T-cell (primary cell): ENCODE data around the gene RTN1. TPM values are rescaled to one million over a fixed set of nuclear protein-coding genes. Genes with fewer than 3 reads are reported as not detected.

Source experiments
- ATAC-seq, 4 experiments: fragments of 200-7000 bp in 3 of 4; fragments of 150-1000 bp in 1 of 4; cut with Tn5 transposase; replicated peaks in 1 of 4; 1 replicate in 3 of 4; 2 replicates in 1 of 4; pipeline ENCODE4 v1.10.0; 2021; ENCODE audit warnings: moderate library complexity in 3 of 4, mild to moderate bottlenecking in 2 of 4, moderate number of reproducible peaks in 1 of 4
- CTCF ChIA-PET, 2 donors: fragments of 300-600 bp; sonication (Branson Sonifier 250); formaldehyde crosslinking; loops; one replicate each; lab custom pipeline; 2022; ENCODE audit warnings: antibody characterized with exemption in 2 of 2; lab: Charles Lee
- POLR2A ChIA-PET, 2 donors: fragments of 300-600 bp; sonication (Branson Sonifier 250); formaldehyde crosslinking; loops; one replicate each; lab custom pipeline; 2022; ENCODE audit warnings: antibody characterized with exemption in 2 of 2; lab: Charles Lee
- DNase-seq, 35 experiments: peaks; one replicate each; pipeline versions ENCODE4 v3.0.0 to v3.0.0-alpha.2; 2013 to 2023
- H3K27ac ChIP-seq: one replicate; pipeline ENCODE4 v1.5.1; 2013; ENCODE audit warnings: low read length
- H3K27me3 ChIP-seq, 2 experiments: replicated peaks in 1 of 2; 1 replicate in 1 of 2; 2 replicates in 1 of 2; pipeline versions ENCODE4 v1.6.1 to v1.7.0; 2013; ENCODE audit warnings: low read length in 1 of 2, mixed read lengths in 1 of 2; ENCODE audit not compliant: control insufficient read depth in 2 of 2, insufficient read depth in 2 of 2; ENCODE audit errors: extremely low read depth in 1 of 2
- H3K36me3 ChIP-seq, 2 donors: 1 replicate in 1 of 2; 2 replicates in 1 of 2; pipeline versions ENCODE4 v1.6.1 to v1.7.0; 2013; ENCODE audit warnings: low read length in 1 of 2; ENCODE audit not compliant: control insufficient read depth in 2 of 2, insufficient read depth in 1 of 2; ENCODE audit errors: extremely low read depth in 1 of 2
- H3K4me1 ChIP-seq, 2 experiments: 1 replicate in 1 of 2; 2 replicates in 1 of 2; pipeline versions ENCODE4 v1.6.1 to v1.7.0; 2013; ENCODE audit warnings: low read length in 2 of 2, mixed read lengths in 1 of 2; ENCODE audit not compliant: insufficient read depth in 2 of 2, control insufficient read depth in 1 of 2; ENCODE audit errors: extremely low read depth in 1 of 2
- H3K4me3 ChIP-seq, 2 donors: 1 replicate in 1 of 2; 2 replicates in 1 of 2; pipeline versions ENCODE4 v1.5.1 to v1.7.0; 2013; ENCODE audit warnings: mild to moderate bottlenecking in 2 of 2, low read length in 1 of 2, moderate library complexity in 1 of 2; ENCODE audit not compliant: control insufficient read depth in 1 of 2; ENCODE audit errors: extremely low read depth in 1 of 2
- H3K9me3 ChIP-seq: 2 replicates; pipeline ENCODE4 v1.7.0; 2013
- H3K27ac Mint-ChIP-seq, 2 donors: one replicate each; pipeline ENCODE4 v1.8.0; 2020 to 2021; ENCODE audit warnings: mild to moderate bottlenecking in 2 of 2, mixed read lengths in 2 of 2
- H3K27me3 Mint-ChIP-seq, 2 donors: one replicate each; pipeline ENCODE4 v1.8.0; 2021 to 2022; ENCODE audit warnings: mixed read lengths in 2 of 2
- H3K36me3 Mint-ChIP-seq: one replicate; pipeline ENCODE4 v1.8.0; 2021; ENCODE audit warnings: mixed read lengths
- H3K4me1 Mint-ChIP-seq, 3 donors: one replicate each; pipeline ENCODE4 v1.8.0; 2020 to 2022; ENCODE audit warnings: mixed read lengths in 3 of 3, mild to moderate bottlenecking in 1 of 3
- H3K4me3 Mint-ChIP-seq, 3 donors: one replicate each; pipeline ENCODE4 v1.8.0; 2020 to 2022; ENCODE audit warnings: mild to moderate bottlenecking in 3 of 3, mixed read lengths in 3 of 3, moderate library complexity in 3 of 3
- H3K9me3 Mint-ChIP-seq, 3 donors: one replicate each; pipeline ENCODE4 v1.8.0; 2020 to 2022; ENCODE audit warnings: mixed read lengths in 3 of 3
- WGBS: methylation state at CpG from one replicate; pipeline ENCODE4 v1.1.5; 2013; ENCODE audit warnings: missing lambda C conversion rate; ENCODE audit not compliant: insufficient coverage; 5-methylcytosine and 5-hydroxymethylcytosine counted together
- total RNA-seq, 35 experiments: library from RNA in 6 of 35; stranded (reverse) in 6 of 35; fragments of 120-200 nt in 1 of 35; gene quantifications; one replicate each; pipeline versions ENCODE4 v1.2.1 to v1.2.4 and lab custom pipeline; 2013 to 2026

RTN1 gene
- total RNA-seq, 5 donors from 2014 or later (not counting 1 experiment from before 2014, with no cell fraction given): 0.25 TPM; not detected in 4

DNA sequence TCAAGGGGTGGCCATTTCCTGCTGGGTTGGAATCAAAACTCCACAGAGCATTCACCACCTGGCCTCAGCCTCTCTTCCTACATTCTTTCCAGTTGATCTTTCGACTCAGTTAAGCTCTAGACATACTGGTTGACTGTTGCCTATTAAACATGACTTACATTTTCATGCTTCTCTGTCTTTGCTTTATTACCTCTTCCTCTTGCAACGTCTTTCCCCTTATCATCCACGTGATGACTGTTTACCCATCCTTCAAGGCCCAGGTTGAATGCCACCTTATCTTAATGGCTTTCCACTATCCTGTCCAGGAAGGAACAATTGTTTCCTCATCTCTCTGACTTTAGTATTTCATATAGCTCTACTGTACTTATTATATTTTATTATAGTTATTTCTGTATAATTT, 269.5 kb downstream of the RTN1 start:
- Mint-ChIP-seq H3K27ac (no peak overlapping the region), H3K4me1 (no peaks in the 10 kb centered on the region), H3K36me3 (no peaks in the 10 kb centered on the region), H3K4me3 (no peak overlapping the region), H3K27me3 (peaks cover 17 to 28% of the 10 kb centered on the region in 2 donors), H3K9me3 (no peaks in the 10 kb centered on the region)
- no peaks in the 10 kb centered on the region for H3K27me3 ChIP-seq
- CTCF ChIA-PET: no interaction called here
- H3K4me1 ChIP-seq: no peaks in the 10 kb centered on the region
- POLR2A ChIA-PET: no interaction called here
- no peak for DNase-seq
- no peak for ATAC-seq
- H3K27ac ChIP-seq: no peak overlapping the region
- no peaks in the 10 kb centered on the region for H3K36me3 ChIP-seq
- WGBS: 64% methylated on average over 3 of the region's 3 CpGs
- no peak overlapping the region for H3K4me3 ChIP-seq
- no peaks in the 10 kb centered on the region for H3K9me3 ChIP-seq

DNA sequence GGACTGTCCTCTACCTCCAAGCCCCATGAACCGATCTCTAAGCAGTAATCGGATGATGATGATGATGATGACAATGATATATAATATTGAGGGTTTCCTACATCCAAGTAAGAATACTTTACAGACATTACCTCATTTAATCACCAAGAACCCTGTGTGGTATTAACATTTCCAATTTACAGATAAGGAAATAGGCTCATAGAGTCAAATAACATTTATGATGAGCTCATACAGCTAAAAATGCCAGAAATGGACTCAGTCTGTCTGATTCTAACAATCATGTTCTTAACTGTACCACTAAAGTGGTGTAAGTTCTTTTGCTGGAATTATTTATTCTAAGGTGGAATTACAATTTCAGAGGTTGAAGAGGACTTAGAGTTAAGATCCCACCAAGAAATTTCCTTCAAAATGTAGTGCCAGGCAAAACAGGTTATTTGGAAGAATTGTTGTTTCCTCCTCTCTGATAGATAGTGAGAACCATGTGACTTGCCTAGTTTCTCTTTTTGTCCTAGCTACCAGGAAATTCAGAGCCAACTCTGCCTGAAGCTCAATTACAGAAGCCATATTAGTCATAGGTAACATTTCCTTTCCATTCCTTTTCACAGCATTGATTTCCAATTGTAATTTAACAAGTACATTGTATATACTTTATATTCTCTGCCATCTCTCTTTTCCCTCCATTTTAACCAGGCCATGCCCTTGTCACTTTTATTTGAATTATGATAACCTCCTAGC, 270.2 kb downstream of the RTN1 start:
- H3K27me3 Mint-ChIP-seq: peaks cover 17 to 28% of the 10 kb centered on the region in 2 donors
- no peak overlapping the region for H3K4me3 Mint-ChIP-seq
- ATAC-seq (no peak), DNase-seq (no peak)
- WGBS: no CpG with 5 or more reads among the region's 2 CpGs
- H3K36me3 Mint-ChIP-seq: no peaks in the 10 kb centered on the region
- Histone ChIP-seq H3K4me3 (no peak overlapping the region), H3K27me3 (no peaks in the 10 kb centered on the region), H3K4me1 (no peaks in the 10 kb centered on the region), H3K9me3 (no peaks in the 10 kb centered on the region), H3K36me3 (no peaks in the 10 kb centered on the region), H3K27ac (no peak overlapping the region)
- POLR2A ChIA-PET: no interaction called here
- H3K4me1 Mint-ChIP-seq: no peaks in the 10 kb centered on the region
- CTCF ChIA-PET: no interaction called here
- no peak overlapping the region for H3K27ac Mint-ChIP-seq
- H3K9me3 Mint-ChIP-seq: no peaks in the 10 kb centered on the region

DNA sequence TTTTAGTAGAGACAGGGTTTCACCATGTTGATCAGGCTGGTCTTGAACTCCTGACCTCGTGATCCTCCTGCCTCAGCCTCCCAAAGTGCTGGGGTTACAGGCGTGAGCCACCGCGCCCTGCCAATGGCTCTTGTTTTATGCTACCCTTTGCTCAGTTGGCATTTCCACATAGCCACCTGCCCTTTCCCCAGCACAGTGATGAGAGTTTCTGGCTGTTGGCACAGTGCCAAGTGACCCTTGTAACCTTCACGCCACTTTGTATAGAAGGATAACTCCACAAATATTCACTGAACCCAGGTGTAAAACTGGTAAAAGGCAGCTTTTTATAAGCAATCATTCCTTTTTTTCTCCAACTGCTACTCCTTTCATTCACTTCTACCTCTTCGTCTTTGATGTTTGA, 275.5 kb downstream of the RTN1 start:
- H3K9me3 ChIP-seq: no peaks in the 10 kb centered on the region
- Mint-ChIP-seq H3K27me3 (peaks cover 19 to 22% of the 10 kb centered on the region in 2 donors), H3K4me3 (no peak overlapping the region), H3K36me3 (peaks cover 3% of the 10 kb centered on the region), H3K9me3 (peaks cover 0 to 7% (median 4%) of the 10 kb centered on the region in 3 donors), H3K27ac (no peak overlapping the region), H3K4me1 (no peaks in the 10 kb centered on the region)
- WGBS: no CpG with 5 or more reads among the region's 6 CpGs
- H3K27me3 ChIP-seq: no peaks in the 10 kb centered on the region
- no peak overlapping the region for H3K4me3 ChIP-seq
- ChIA-PET CTCF (no interaction called here), POLR2A (no interaction called here)
- no peak for DNase-seq
- ATAC-seq: no peak
- no peak overlapping the region for H3K27ac ChIP-seq
- H3K36me3 ChIP-seq: no peaks in the 10 kb centered on the region
- H3K4me1 ChIP-seq: no peaks in the 10 kb centered on the region

- H3K27ac Mint-ChIP-seq: no peak overlapping the region
- ChIA-PET POLR2A (no interaction called here), CTCF (no interaction called here)
- no peaks in the 10 kb centered on the region for H3K27me3 ChIP-seq
- DNase-seq: no peak
- no peaks in the 10 kb centered on the region for H3K9me3 ChIP-seq
- ATAC-seq: no peak
- peaks cover 0 to 7% (median 4%) of the 10 kb centered on the region in 3 donors for H3K9me3 Mint-ChIP-seq
- peaks cover 2 to 7% (median 7%) of the 10 kb centered on the region in 3 donors for H3K4me1 Mint-ChIP-seq
- no peak overlapping the region for H3K27ac ChIP-seq
- H3K36me3 Mint-ChIP-seq: peaks cover 3% of the 10 kb centered on the region
- H3K4me3 ChIP-seq: no peak overlapping the region
- H3K27me3 Mint-ChIP-seq: peaks cover 8 to 9% of the 10 kb centered on the region in 2 donors
- H3K4me3 Mint-ChIP-seq: no peak overlapping the region
- no peaks in the 10 kb centered on the region for H3K36me3 ChIP-seq
- no peaks in the 10 kb centered on the region for H3K4me1 ChIP-seq
- WGBS: 76% methylated on average over 3 of the region's 5 CpGs
Observed at GRCh38 chr14:59591641-59592370, 278.8 kb downstream of the RTN1 start.

- H3K4me3 ChIP-seq: no peak overlapping the region
- CTCF ChIA-PET: no interaction called here
- no peak for DNase-seq
- no peak overlapping the region for H3K27ac Mint-ChIP-seq
- POLR2A ChIA-PET: no interaction called here
- peaks cover 3% of the 10 kb centered on the region for H3K36me3 Mint-ChIP-seq
- H3K27me3 Mint-ChIP-seq: no peaks in the 10 kb centered on the region
- H3K4me3 Mint-ChIP-seq: no peak overlapping the region
- H3K36me3 ChIP-seq: no peaks in the 10 kb centered on the region
- H3K4me1 ChIP-seq: no peaks in the 10 kb centered on the region
- H3K27me3 ChIP-seq: no peaks in the 10 kb centered on the region
- ATAC-seq: no peak
- H3K9me3 Mint-ChIP-seq: peaks cover 0 to 7% (median 4%) of the 10 kb centered on the region in 3 donors
- no peak overlapping the region for H3K27ac ChIP-seq
- H3K4me1 Mint-ChIP-seq: peaks cover 13 to 15% (median 15%) of the 10 kb centered on the region in 3 donors
- no CpG with 5 or more reads among the region's 3 CpGs for WGBS
- H3K9me3 ChIP-seq: no peaks in the 10 kb centered on the region
Observed at GRCh38 chr14:59588101-59588500, 282.5 kb downstream of the RTN1 start.

- Histone ChIP-seq H3K4me3 (no peak overlapping the region), H3K27ac (no peak overlapping the region), H3K4me1 (no peaks in the 10 kb centered on the region), H3K27me3 (peaks cover 0 to 4% of the 10 kb centered on the region in 2 experiments), H3K36me3 (no peaks in the 10 kb centered on the region), H3K9me3 (no peaks in the 10 kb centered on the region)
- CTCF ChIA-PET: interaction anchor here (0.8 to 1.0 kb wide), 2 partner anchors 9 kb away, joined by 3 to 7 read pairs; partner anchors contain the start of gene CCDC175 (in 2 of the 2)
- Mint-ChIP-seq H3K36me3 (no peaks in the 10 kb centered on the region), H3K9me3 (no peaks in the 10 kb centered on the region), H3K4me3 (peak overlapping the region; percentile 53 to 73 (median 68)), H3K4me1 (peaks cover 13 to 15% (median 15%) of the 10 kb centered on the region in 3 donors), H3K27me3 (no peaks in the 10 kb centered on the region), H3K27ac (no peak overlapping the region)
- WGBS: no CpG with 5 or more reads among the region's 10 CpGs
- ATAC-seq: peak in 1 of 4 experiments; percentile 53
- no peak for DNase-seq
- POLR2A ChIA-PET: no interaction called here
Observed at GRCh38 chr14:59585891-59586554, 284.6 kb downstream of the RTN1 start.
